GDM1 (cell line): ENCODE measurements around the gene ZNF536.
"Not testable (repeated sequence)": the region's sequence is repeated elsewhere in the genome, so short reads cannot be mapped to it uniquely, and the experiment has no call there.

Experiments used
- DNase-seq: peaks from one replicate; lab custom pipeline; 2025; lab: John Stamatoyannopoulos, UW

Gene ZNF536

DNA sequence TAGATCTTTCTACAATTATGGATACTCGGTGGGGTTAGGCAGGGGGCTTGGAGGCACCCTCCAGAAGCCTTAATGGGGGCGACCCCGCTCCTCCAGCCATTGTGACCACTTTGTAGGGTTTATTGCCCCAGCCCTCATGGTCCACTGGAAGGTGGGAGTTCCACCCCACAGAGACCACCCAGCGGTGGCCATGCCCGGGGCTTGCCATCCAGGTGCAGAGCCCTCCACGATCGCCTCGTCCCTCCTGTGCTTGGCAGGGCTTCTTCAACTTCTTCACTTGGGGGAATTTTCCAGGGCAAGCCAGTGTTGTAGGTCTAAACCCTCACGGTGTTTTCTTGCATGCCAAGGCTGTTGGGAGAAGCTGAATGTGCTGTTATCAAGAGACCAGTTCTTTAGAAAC lies 16.1 kb downstream of the ZNF536 start:
- DNase-seq, result no peak

DNA sequence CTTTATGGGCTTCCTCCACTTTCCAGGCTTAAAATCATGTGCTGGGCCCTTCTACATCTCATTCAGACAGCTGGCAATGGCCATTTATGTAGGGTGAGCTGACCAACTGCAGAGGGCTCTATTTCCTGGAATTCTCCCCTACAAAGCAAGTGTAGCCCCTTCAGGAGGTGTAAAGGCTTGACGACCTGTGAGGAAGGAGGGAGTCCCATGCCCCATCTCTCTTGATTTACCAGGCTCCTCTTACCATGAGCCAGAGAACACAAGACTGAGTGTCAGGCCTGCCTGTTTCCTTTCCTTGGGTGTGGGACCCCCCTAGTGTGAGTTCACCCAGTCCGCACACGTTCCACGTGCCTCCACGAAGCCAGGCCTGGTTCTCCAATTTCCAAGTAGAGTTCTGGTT lies 16.6 kb downstream of the ZNF536 start:
- DNase-seq, result no peak

DNA sequence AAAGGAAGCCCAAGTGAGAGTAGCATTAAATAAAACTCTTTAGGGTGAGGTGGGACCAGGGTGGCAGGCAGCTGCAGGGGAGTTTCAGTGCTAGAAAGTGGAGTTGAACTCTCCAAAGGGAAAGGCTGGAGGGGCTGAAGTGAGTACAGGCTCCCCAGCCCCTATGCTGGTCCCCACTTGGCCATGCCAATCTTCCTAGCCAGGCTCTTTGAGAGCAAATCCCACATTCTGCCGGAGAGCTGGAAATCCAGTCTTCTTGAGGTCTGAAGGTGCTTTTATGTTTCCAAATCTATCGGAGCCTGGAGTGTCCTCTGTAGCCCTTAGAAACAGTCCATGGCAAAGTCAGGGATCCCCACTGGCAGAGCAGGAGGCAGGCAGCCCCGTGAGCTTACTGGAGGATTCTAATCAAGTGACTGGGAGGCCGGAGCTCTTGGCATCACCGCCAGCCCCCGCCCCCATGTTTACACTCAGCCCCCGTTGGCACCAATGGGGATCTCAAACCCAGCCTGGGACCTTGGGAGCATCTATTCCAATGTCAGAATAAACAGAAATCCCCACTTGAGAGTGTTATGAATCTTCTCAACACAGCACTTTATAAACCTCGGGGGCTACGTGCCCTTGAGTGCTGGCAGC lies 18.3 kb downstream of the ZNF536 start:
- no peak for DNase-seq

DNA sequence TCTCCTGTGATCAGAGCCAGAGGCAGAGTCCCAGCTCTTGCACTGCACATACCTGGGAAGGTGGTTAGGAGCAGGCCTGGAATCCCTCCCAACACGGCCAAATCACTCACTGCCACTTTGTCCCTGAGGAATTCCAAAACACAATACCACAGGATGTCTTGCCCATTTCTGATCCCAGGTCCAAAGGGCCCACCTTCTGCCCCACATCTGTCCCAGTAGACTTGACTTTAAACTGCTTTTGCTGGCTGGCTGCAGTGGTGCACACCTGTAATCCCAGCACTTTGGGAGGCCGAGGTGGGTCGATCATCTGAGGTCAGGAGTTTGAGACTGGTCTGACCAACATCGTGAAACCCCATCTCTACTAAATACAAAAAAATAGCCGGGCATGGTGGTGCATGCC lies 18.9 kb downstream of the ZNF536 start:
- no peak for DNase-seq

DNA sequence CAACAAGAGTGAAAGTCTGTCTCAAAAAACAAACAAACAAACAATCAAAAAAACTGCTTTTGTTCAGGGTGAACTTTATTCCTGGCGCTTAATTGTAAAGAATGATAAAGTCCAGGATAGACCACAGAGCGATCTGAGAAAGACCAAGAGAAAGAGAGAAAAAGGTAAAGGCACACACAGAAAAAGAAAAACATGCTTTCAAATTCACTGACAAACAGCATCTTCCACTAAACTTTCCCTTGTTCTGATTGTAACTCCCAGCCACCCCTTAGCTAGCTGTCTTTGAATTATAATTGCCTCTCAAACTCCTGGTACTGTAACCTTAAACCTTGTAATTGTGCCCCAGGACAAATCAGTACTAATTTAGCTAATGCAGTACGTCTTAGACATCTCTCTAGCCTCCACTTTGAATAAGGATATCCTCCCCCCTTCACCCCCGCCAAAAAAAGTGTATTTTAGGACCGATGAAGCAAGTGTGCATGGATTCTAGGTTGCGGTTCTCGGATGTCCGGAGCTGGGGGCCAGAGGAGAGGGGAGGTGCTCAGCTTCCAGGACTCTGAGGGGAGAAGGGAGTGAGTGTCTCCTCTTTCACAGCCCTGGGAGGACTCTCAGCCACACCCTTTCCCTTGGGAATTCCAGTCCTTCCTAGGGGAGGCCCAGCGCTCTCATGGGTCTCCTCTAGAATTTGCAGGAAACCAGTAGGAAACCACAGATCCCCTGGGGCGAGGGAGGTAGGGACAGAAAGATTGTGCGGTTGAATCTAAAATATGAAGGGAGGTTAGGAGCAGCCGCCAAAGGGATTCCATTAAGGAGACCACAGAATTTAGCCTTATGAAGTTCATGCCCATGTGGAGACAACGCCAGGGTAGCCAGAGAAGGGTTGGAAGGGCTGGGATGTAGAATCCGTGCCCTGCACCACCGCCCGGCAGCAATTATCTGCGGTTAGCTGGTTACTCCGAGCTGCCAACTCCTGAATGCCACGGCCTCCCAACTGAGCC lies 19.7 kb downstream of the ZNF536 start:
- DNase-seq, result no peak

DNA sequence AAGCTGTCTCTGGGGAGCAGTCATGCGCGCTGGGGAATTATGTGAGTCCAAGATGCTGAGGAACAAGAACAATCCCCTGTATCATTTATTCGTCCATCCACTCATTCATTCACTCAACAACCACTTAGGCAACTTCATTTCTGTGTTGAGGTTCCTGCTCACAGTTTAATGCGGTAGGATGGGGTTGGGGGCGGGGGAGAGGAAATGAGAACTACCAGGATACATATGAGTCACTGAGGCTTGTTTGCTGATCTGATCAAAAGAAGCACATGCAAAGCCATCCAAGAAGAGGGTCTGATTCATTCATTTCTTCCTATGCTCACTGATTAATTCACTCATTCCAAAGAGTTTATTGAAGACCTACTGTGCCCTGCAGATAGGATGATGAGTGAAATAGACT lies 20.9 kb downstream of the ZNF536 start:
- no peak for DNase-seq

DNA sequence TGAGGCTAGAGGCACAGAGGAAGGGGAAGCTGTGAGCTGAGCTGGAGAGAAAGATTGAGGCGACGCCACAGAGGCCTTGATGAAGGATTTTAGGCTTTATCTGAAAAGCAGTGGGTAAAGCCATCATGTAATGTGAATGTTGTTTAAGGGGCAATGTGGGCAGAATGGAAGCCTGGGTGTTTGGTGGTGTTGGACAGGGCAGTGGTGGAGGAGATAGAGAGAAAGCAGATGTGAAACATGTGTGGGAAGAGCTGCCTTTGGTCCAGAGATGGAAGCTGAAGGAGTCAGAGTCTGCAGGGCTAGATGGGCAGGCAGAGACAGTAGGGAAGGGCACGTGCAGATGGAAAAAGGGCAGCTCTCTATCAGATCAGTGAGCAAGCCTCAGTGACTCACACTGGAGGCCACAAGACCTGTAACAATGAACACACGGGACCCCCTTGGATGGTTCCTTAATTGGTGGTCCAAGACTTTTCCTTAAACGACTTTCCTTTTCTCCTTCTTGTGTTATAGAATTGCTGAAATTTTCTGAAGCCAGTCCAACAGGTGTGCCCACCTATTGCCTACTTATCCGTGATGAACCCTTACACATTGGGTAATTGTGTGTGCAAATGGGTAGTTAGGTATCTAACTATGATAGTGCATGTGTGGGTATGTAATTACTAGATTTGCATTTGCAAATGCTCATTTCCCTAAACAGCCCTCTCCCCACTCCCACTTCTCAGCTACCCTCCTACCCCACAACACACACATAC lies 21.7 kb downstream of the ZNF536 start:
- no peak for DNase-seq

DNA sequence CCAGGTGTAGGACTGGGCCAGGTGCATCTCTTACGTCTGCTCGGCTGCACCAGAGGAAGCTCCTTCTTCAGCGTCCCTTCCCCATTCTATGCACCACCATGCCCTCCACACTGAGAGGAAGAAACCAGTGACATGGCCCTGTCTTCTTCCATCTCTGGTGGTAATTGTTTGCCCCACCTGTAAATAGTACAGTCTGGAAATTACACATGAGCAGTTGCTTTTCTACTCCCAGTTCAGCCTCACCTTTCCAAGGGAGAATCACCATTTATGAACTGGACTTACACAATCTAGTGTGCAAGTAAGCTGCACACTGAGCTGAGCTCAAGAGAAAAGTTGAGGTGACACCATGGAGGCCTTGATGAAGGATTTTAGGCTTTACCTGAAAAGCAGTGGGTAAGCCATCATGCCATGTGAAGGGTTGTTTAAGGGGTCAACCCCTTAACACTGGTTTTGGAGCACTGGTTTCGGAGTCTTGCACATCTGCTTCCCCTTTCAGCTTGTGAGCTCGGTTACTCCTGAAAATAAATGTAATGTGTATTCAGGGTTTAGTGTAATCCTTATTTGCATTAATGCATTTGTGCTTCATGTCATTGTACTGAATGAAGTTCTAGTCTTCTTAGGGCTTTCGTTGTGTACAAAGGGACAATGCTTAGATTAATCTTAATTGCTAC lies 22.4 kb downstream of the ZNF536 start:
- DNase-seq, result no peak

DNA sequence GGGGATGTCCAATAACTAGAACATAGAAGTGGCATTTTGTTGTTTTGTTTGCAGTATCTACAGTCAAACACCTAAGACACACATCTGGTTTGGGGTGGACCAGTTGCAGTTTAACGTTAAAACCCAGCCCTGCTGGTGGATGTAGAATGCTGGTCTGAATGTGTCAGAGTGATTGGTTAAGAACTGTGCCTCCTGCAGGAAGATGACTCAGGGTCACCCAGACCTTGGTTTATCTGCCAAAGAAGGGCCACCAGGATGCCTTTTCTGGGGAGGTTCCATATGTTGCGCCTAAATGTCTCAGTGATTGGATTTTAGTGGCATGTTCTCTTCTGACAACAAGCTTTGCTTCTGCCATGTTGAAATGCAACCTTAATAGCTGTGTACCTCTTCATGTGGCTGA lies 23.1 kb downstream of the ZNF536 start:
- DNase-seq, result no peak

DNA sequence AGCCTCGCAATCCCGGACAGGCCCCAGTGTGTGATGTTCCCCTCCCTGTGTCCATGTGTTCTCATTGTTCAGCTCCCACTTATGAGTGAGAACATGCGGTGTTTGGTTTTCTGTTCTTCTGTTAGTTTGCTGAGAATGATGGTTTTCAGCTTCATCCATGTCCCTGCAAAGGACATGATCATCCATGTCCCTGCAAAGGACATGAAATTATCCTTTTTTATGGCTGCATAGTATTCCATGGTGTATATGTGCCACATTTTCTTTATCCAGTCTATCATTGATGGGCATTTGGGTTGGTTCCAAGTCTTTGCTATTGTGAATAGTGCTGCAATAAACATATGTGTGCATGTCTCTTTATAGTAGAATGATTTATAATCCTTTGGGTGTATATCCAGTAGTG lies 26.4 kb downstream of the ZNF536 start:
- not testable (repeated sequence) for DNase-seq

DNA sequence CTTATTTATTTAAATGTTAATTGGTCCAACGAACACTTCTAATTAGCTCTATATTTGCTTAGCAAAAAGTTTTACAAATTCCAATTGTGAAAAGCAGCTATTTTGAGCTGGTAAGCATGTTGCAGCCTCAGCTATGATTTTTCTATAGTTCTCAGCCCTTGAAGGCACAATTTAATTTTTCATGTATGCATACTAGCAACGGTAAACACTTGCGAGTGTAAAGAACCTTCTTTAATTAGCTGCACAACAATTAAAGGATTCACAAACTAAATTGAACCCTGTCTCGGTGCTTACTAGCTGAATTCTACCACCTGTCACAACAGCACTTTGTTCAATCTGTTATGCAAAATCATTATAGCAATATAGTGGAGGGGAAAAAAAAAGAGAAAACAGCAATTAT lies 29.8 kb downstream of the ZNF536 start:
- no peak for DNase-seq

DNA sequence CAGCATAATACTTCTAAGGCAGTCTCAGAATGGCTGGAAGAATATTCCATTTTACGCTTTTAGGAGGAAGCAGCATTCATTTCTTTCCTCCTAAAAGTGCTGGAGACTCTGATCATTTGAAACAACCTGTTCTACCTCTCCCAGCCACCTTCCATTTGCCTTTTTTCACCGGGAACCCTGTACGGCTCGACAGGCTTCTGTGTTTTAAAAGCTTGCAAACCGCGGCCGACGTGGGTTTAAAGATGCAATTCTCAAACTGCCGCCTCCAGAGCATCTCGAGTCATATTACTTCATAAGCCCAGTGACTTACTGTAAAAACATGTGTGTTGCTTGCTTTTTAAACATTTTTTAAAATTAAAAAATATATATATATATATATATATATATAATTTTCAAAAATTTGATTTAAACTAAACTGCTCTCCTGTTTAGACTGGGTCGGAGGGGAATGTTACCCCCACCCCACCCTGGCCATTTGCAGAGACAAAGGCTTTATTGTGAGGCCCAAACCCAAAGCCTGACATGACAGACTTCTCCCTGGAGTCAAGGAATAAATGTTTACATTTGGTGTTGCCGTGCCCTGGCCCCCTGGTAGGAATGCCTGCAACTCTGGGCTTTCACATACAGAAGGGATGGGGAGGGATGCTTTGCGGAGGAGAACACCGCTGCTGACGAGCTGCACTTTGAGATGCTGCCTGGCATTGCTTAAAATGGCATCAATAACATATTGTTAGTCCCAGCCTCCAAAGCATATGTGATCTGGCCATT lies 30.4 kb downstream of the ZNF536 start:
- DNase-seq, result no peak

DNA sequence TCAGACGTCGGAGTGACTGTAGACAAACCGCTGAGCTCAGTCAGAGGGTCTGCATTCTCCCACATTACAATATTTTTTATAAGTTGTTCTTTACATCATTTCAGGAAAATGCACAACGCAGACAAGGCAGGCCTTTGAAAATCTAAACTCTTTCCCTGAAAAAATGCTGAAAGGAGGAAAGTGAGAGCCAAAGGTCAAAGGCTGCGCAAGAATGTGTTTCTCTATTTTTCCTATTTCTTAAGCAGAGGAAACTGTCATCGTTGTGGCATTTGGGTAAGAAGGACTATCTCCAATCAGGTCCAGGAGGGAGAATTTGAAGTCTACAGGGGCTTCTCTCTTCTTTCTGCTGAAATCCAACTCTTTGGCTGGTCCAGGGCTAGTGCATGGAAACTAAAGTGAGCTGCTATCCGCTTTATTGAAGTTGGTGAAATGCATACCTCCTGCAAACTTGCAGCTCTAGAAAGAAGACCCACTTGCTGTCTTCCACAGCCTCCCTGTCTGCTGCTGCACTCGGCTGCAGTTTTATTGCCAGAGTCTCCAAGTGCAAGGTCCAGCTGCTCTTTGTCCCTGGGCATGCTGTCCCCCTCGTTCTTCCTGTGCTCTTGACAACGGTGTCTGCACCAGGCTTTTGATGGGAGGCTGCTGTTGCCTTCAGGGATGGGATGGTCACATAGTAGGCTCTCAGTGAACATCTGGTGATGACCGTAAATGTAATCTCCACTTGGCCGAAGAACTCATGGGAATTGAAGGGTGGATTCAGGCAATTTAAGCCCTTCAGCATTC lies 31.2 kb downstream of the ZNF536 start:
- no peak for DNase-seq

DNA sequence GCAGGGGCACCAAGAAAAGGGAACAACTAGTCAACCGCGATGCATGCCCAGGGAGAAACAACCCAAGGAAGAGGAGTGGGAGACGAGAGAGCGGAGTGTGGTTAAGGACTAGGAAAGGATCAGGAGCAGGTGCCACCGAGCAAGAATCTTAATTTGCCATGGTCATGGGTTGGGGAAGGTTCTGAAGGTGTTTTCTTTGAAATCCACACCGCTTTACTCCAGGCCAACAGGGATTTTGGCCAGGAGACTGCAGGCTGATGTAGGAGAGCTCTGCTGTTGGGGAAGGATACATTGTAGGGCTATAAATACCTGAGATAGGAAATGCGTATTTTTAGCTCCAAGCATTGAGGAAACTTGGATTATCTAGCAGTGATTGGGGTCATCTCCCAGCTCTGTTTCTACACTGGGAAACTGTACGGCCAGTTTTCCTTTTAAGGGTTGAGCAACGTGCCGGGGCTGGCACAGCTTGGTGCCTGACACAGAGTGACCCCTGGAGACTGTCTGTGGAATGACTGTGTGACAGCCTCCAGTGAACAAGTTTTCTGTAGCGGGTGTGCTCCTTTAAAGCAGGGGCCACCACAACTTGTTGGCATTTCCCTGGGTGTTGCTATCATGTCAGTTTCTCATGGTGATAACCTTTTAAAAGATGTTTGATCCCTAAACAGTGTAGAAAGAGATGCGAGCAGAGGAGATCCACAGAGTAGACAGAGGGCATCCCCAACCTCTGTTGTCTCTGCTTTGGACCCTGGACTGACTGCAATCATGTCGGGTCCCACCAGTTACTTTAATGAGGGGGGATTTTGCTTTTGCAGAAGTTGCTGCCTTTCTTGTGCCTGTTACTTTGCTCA lies 34.3 kb downstream of the ZNF536 start:
- no peak for DNase-seq

DNA sequence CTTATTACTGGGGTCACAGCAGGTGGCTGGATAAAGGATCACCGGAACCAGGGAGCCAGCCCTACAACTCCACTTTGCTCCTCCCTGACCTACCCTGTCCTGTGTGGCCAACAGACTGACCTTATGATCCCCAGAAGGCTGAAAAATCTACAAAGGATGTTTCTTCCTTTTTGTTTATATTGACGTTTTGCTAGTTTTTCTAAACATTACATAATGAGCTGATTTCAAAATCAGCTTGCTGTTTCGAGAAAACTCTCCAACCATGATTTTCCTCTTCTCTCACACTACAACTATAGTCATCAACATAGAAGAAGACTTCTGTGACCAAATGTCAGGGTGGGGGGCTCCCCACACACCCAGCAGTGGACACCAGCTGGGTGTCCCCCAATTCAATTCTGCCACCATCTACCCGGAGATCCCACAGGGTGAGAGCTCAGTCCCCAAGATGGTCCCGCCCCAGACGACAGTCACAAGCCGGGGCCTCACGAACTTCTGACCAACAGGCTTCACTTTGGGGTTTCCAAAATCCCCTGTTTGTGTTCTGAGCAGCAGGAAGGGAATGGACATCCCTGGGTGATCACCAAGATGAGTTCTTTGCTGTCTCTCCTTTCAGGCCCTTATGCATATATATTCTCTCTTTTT lies 35.0 kb downstream of the ZNF536 start:
- DNase-seq, result no peak

DNA sequence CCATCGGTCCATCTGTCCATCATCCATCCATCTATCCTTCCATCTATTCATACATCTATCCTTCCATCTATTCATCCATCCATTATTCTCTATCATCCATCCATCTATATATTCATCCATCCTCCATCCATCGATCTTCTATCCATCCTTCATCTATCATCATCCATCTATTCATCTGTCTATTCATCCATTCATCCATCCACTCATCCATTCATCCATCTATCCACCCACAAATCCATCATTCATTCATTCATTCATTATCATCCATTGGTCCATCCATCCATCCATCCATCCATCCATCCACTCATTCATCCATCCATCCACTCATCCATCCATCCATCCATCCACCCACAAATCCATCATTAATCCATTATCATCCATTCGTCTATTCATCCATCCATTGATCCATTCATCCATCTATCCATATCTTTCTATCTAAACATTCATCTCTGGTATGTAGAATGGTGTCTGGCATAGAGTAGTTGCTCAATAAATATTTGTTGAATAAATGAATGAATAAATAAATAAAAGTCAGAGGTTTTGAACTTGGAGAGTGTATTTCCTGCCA lies 36.6 kb downstream of the ZNF536 start:
- DNase-seq, result no peak

DNA sequence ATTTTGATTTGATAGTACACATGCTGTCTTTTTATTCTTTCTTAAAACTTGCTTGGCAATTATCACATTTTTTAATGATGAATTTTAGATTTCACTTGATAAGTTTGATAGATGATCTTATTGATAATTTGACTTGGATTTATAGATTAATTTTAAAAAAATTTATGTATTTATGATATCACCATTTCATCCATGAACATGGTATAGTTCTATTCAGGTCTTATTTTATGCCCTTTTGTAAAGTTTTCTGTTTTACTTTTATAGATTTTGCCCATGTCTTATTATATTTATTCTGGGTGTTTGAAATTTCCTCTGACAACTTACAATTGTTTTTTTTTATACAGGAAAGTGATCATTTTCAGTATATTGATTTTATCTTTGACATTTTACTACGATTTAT lies 39.5 kb downstream of the ZNF536 start:
- no peak for DNase-seq

DNA sequence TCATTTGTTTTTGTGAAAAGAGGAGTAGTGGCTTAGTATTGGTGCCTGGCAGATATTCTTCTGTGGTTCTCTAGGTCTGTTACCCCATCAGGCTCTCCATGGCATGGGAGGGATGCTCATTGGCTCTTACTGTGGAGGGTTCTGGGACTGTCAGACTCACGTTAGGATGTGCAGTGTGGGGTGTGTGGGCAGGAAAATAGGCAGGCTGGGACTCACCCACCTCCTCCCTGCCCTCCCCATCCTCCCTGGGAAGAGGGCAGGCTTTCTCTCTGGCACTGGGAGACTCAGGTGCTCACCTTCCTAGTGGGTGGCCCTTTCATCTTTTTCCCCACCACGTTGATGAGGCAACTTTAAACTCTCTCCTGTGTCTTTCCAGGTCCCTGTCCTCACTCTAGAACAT lies 44.2 kb downstream of the ZNF536 start:
- no peak for DNase-seq

DNA sequence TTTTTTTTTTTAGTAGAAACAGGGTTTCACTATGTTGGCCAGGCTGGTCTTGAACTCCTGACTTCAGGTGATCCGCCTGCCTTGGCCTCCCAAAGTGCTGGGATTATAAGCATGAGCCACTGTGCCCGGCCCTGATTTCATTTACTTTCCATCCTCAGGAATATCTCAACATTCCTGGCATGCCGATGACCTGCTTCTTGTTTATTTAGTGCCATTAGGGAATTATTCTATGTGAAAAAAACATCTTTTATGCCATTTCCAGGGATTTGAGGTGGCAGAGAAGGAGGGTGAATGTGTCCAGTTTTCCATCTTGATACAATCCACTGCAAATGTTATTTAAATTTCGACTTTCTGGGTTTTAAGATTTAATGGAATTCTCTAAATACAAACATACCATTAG lies 45.0 kb downstream of the ZNF536 start:
- DNase-seq, result not testable (repeated sequence)
